Activated T-helper 17 cell treated with anti-CD3 and anti-CD28 coated beads, Interleukin-2, amount 50 U/mL, for 72 hours (primary cell): ENCODE results near the gene SLC2A3. TPM values are rescaled to one million over a fixed set of nuclear protein-coding genes. Genes with fewer than 3 reads are reported as not detected.
"Not testable (repeated sequence)": the region's sequence is repeated elsewhere in the genome, so short reads cannot be mapped to it uniquely, and the experiment has no call there.

ENCODE experiments used
- ATAC-seq: fragments of 150-1000 bp; cut with Tn5 transposase; replicated peaks from 2 replicates; pipeline ENCODE4 v1.10.0; 2021; ENCODE audit warnings: mild to moderate bottlenecking, moderate library complexity
- H3K27ac Mint-ChIP-seq: one replicate; pipeline ENCODE4 v1.8.0; 2022; ENCODE audit warnings: mixed read lengths
- H3K27me3 Mint-ChIP-seq: one replicate; pipeline ENCODE4 v1.8.0; 2022; ENCODE audit warnings: mixed read lengths
- H3K36me3 Mint-ChIP-seq: one replicate; pipeline ENCODE4 v1.8.0; 2022; ENCODE audit warnings: low read depth, mild to moderate bottlenecking, mixed read lengths
- H3K4me1 Mint-ChIP-seq: one replicate; pipeline ENCODE4 v1.8.0; 2022; ENCODE audit warnings: mixed read lengths
- H3K4me3 Mint-ChIP-seq: one replicate; pipeline ENCODE4 v1.8.0; 2022; ENCODE audit warnings: mild to moderate bottlenecking, mixed read lengths
- H3K9me3 Mint-ChIP-seq: one replicate; pipeline ENCODE4 v1.8.0; 2022; ENCODE audit warnings: mixed read lengths
- total RNA-seq, 2 donors: library from RNA; stranded (reverse); gene quantifications; one replicate each; pipeline ENCODE4 v1.2.3, GENCODE V29; 2022

Gene SLC2A3
- total RNA-seq, 2 donors from 2014 or later: 296 to 1,246 TPM

DNA sequence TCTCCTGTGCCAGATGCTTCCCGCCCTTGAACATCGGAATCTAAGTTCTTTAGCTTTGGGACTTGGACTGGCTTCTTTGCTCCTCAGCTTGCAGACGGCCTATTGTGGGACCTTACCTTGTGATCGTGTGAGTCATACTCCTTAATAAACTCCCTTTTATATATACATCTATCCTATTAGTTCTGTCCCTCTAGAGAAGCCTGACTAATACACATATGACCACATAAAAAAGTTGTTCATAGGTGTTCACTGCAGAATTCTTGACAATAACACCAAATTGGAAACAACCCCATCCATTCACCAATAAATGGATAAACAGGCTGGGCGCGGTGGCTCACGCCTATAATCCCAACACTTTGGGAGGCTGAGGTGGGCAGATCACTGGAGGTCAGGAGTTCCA, 25.9 kb downstream of the SLC2A3 start:
- not testable (repeated sequence) for ATAC-seq, H3K9me3 Mint-ChIP-seq, H3K4me3 Mint-ChIP-seq, H3K36me3 Mint-ChIP-seq, H3K27me3 Mint-ChIP-seq, H3K27ac Mint-ChIP-seq, H3K4me1 Mint-ChIP-seq

DNA sequence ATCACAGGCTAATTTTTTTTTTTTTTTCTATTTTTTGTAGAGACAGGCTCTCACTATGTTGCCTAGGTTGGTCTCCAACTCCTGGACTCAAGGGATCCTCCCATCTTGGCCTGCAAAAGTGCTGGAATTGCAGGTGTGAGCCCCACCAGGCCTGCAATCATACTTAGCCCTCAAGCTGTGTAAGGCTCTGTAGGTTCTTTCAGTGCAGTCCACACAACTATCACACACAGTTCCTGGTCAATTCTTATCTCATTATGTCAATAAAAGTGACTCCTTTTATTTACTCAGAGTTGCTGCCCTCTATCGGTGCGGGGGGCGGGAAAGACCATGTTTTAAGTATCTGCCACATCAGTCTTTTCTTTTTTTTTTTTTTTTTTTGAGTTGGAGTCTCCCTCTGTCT, 29.0 kb downstream of the SLC2A3 start:
- H3K4me1 Mint-ChIP-seq: no peaks in the 10 kb centered on the region
- H3K27ac Mint-ChIP-seq: no peak overlapping the region
- no peak overlapping the region for H3K4me3 Mint-ChIP-seq
- no peaks in the 10 kb centered on the region for H3K36me3 Mint-ChIP-seq
- H3K9me3 Mint-ChIP-seq: no peaks in the 10 kb centered on the region
- peak; percentile 2 for ATAC-seq
- H3K27me3 Mint-ChIP-seq: no peaks in the 10 kb centered on the region

DNA sequence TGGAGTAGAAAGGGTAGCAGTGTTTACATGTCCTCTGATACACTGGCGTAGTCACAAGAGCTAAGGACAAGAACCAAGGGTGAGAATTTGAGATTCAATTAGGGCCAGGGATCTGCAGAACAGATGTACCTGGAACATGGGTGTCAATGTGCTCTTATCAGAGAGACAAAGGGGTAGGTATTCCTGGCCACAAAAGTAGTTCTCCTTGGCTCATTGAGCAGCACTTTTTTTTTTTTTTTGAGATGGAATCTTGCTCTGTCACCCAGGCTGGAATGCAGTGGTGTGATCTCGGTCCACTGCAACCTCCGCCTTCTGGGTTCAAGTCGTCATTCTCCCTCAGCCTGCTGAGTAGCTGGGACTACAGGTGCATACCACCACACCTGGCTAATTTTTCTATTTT, 29.7 kb downstream of the SLC2A3 start:
- not testable (repeated sequence) for H3K27ac Mint-ChIP-seq, H3K9me3 Mint-ChIP-seq, H3K4me1 Mint-ChIP-seq, ATAC-seq, H3K27me3 Mint-ChIP-seq, H3K36me3 Mint-ChIP-seq, H3K4me3 Mint-ChIP-seq

DNA sequence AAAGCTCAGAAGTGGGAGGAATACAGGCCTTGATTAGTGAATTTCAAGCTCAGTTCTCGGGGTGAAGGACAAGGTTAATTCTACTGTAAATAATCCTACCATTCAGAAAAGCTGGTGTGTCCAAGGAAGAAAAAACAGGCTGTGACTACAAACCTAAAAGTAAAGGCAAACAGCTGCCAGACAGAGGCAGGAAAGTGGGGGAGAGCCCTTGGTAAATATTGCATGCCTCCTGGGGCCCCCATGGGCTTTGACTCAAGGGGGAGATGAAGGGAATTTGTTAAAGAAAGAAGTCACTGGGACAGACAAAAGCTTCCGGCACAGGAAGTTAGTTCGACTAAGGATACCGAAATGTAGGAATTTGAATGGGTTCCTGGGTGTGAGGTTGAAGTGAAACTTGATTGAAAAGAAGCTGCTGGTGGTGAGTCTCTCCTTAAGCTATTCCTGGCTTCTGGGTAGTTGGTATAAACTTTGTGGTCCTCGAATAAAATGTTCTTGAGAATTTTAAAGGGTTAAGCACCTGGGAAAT, 30.3 kb downstream of the SLC2A3 start:
- H3K27ac Mint-ChIP-seq: peak overlapping the region; percentile 7
- not testable (repeated sequence) for H3K9me3 Mint-ChIP-seq, H3K27me3 Mint-ChIP-seq, H3K36me3 Mint-ChIP-seq, H3K4me1 Mint-ChIP-seq, ATAC-seq, H3K4me3 Mint-ChIP-seq

DNA sequence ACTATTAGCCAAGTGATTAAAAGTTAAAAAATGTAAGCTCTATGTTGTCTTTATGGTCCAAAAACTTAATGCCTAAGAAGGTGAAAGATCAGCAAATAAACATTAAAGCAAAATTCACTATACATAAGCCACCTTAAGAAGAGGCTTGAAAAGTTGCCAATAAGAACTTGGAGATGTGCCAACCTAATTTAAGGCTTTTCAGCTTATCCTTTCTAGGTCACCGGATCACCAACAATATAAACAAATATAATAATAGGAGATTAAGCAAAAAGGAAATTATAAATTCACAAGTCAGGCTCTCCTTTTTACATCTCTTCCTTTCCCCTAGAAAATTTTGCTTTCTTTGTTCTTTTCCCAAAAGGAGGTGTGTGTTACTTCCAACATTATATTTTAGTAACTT, 30.9 kb downstream of the SLC2A3 start:
- Mint-ChIP-seq H3K4me1 (no peaks in the 10 kb centered on the region), H3K9me3 (no peaks in the 10 kb centered on the region), H3K4me3 (no peak overlapping the region), H3K36me3 (no peaks in the 10 kb centered on the region), H3K27me3 (no peaks in the 10 kb centered on the region), H3K27ac (peak overlapping the region; percentile 7)
- no peak for ATAC-seq

DNA sequence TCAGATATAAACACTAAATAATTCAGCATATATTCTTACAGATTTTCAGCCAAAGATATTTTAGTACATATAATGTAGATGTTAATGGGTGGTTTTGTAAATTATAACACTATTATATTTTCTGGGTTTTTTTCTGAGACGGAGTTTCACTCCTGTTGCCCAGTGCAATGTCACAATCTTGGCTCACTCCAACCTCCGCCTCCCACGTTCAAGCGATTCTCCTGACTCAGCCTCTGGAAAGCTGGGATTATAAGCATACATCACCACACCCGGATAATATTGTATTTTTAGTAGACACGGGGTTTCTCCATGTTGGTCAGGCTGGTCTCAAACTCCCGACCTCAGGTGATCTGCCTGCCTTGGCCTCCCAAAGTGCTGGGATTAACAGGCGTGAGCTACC, 33.6 kb downstream of the SLC2A3 start:
- not testable (repeated sequence) for ATAC-seq, H3K27ac Mint-ChIP-seq, H3K4me3 Mint-ChIP-seq, H3K9me3 Mint-ChIP-seq, H3K4me1 Mint-ChIP-seq, H3K27me3 Mint-ChIP-seq, H3K36me3 Mint-ChIP-seq

DNA sequence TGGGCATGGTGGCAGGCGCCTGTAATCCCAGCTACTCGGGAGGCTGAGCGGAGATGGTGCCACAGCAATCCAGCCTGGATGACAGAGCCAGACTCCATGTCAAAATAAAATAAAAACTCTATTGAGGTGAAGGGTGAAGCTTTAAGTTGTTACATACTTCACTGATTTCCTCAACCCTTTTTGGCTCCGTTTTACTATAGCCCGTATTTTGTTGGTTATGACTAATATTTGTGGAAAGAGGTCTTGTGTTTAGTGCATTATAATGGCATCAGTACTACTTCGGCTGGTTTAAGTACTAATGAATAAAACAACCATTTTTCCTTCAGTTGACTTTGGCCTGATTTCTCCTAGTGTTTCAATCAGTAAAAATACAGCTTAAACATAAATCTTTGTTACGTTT, 36.2 kb downstream of the SLC2A3 start:
- H3K4me1 Mint-ChIP-seq: no peaks in the 10 kb centered on the region

DNA sequence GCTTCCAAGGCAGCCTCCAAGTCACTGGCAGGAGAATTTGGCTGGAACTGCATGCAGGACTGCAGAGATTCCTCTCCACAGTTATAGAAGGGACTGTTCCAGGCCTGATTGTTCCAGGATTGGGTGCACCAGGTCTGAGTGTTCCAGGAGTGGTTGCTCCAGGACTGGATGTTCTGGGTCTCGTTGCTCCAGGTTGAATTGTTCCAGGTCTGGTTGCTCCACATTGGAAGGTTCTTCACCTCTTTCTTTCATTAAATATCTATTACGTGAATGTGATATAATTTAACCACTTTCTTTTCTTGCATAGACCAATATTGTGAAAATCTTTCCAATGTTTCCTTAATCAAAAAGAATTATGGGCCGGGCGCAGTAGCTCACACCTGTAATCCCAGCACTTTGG, 39.3 kb downstream of the SLC2A3 start:
- not testable (repeated sequence) for ATAC-seq, H3K4me3 Mint-ChIP-seq, H3K36me3 Mint-ChIP-seq, H3K4me1 Mint-ChIP-seq, H3K27ac Mint-ChIP-seq, H3K27me3 Mint-ChIP-seq, H3K9me3 Mint-ChIP-seq

More for the DNA sequence above, 36.2 kb downstream of the SLC2A3 start:
- ATAC-seq: no peak
- Mint-ChIP-seq H3K9me3 (no peaks in the 10 kb centered on the region), H3K4me3 (no peak overlapping the region), H3K27ac (no peak overlapping the region), H3K27me3 (no peaks in the 10 kb centered on the region), H3K36me3 (no peaks in the 10 kb centered on the region)

DNA sequence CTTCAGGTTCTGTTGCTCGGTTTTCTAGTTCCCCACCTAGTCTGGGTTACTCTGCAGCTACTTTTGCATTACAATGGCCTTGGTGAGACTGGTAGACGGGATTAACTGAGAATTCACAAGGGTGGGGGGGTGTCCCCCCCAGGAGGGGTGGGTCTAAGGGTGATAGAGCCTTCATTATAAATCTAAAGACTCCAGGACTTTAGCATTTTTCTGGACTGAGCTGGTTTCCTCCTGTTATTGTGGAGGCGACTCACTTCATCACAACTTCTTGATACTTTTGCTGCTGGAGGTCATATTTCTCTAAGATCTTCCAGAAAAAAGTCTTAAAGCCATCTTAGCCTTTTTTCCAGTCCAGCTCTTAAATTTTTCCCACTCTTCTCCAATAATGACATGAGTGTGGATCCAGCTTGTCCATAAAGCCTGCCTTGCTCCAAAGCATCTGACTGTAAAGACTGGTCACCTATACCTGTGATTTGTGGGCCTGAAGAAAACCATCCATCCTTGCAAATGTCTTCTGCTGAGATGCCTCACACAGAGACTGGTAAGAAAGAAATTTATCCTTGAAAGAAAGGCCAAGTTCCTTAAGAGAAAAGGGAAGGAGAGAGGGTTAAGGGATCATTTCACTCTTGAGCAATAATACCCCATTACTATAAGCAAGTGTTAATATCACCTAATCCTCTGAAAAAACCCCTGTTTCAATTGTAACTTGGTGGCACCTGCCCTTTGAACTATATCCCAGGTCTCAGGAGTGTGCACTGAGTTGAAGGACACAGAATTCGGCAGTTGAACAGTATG, 43.6 kb downstream of the SLC2A3 start:
- no peaks in the 10 kb centered on the region for H3K4me1 Mint-ChIP-seq
- H3K27ac Mint-ChIP-seq: no peak overlapping the region
- no peak for ATAC-seq
- no peaks in the 10 kb centered on the region for H3K36me3 Mint-ChIP-seq
- no peak overlapping the region for H3K4me3 Mint-ChIP-seq
- peaks cover 3% of the 10 kb centered on the region for H3K27me3 Mint-ChIP-seq
- H3K9me3 Mint-ChIP-seq: no peaks in the 10 kb centered on the region

DNA sequence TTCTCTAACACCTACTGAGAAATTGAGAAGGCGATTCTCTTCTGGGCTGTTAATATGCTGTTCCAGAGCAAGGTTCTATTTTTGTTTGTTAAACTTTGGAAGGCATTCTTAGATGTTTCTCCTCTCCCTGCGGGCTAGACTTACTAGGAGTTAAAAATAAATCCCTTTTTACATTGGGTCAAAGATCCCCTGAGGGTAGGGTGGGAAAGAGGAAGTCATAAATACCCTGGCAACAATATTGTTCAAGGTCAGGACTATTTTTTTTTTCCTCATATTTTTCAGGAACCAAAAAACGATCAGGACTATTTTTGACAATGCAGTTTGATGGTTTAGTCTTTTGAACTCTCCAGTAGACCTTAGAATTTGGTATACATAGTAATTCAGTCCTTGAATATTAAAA, 51.3 kb downstream of the SLC2A3 start:
- H3K36me3 Mint-ChIP-seq: no peaks in the 10 kb centered on the region
- no peak overlapping the region for H3K4me3 Mint-ChIP-seq
- no peak for ATAC-seq
- no peak overlapping the region for H3K27ac Mint-ChIP-seq
- H3K9me3 Mint-ChIP-seq: no peaks in the 10 kb centered on the region
- no peaks in the 10 kb centered on the region for H3K4me1 Mint-ChIP-seq
- peaks cover 3% of the 10 kb centered on the region for H3K27me3 Mint-ChIP-seq

DNA sequence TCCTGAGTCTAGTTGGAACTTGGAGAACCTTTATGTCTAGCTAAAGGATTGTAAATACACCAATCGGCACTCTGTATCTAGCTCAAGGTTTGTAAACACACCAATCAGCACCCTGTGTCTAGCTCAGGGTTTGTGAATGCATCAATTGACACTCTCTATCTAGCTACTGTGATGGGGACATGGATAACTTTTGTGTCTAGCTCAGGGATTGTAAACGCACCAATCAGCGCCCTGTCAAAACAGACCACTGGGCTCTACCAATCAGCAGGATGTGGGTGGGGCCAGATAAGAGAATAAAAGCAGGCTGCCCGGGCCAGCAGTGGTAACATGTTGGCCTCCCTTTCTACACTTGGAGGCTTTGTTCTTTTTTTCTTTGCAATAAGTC, 54.3 kb downstream of the SLC2A3 start:
- H3K36me3 Mint-ChIP-seq, H3K9me3 Mint-ChIP-seq, H3K27ac Mint-ChIP-seq, H3K27me3 Mint-ChIP-seq, H3K4me3 Mint-ChIP-seq, ATAC-seq, H3K4me1 Mint-ChIP-seq: not testable (repeated sequence)

DNA sequence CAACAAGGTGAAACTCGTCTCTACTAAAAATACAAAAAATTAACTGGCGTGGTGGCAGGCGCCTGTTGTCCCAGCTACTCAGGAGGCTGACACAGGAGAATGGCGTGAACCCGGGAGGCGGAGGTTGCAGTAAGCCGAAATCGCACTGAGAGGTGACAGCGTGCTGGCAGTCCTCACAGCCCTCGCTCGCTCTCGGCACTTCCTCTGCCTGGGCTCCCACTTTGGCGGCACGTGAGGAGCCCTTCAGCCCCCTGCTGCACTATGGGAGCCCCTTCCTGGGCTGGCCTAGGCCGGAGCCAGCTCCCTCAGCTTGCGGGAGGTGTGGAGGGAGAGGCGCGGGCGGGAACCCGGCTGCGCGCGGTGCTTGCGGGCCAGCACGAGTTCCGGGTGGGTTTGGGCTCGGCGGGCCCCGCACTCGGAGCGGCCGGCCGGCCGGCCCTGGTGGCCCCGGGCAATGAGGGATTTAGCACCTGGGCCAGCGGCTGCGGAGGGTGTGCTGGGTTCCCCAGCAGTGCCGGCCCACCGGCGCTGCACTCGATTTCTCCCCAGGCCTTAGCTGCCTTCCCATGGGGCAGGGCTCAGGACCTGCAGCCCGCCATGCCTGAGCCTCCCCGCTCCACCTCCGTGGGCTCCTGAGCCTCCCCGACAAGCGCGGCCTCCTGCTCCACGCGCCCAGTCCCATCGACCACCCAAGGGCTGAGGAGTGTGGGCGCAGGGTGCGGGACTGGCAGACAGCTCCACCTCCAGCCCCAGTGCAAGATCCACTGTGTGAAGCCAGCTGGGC, 54.8 kb downstream of the SLC2A3 start:
- ATAC-seq, H3K9me3 Mint-ChIP-seq, H3K36me3 Mint-ChIP-seq, H3K4me1 Mint-ChIP-seq, H3K27me3 Mint-ChIP-seq, H3K4me3 Mint-ChIP-seq, H3K27ac Mint-ChIP-seq: not testable (repeated sequence)

DNA sequence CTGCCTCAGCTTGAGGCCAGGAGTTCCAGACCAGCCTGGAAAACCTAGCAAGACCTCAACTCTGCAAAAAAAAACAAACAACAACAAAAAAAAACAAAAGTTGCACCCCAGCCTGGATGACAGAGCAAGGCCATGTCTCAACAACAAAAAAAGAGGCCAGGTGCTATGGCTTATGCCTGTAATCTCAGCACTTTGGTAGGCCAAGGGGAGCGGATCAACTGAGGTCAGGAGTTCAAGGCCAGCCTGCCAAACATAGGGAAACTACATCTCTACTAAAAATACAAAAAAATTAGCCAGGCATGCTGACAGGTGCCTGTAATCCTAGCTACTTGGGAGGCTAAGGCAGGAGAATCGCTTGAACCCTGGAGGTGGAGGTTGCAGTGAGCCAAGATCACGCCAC, 56.7 kb downstream of the SLC2A3 start:
- no peaks in the 10 kb centered on the region for H3K27me3 Mint-ChIP-seq
- no peak for ATAC-seq
- no peaks in the 10 kb centered on the region for H3K36me3 Mint-ChIP-seq
- no peak overlapping the region for H3K4me3 Mint-ChIP-seq
- no peak overlapping the region for H3K27ac Mint-ChIP-seq
- H3K4me1 Mint-ChIP-seq: no peaks in the 10 kb centered on the region
- H3K9me3 Mint-ChIP-seq: no peaks in the 10 kb centered on the region

DNA sequence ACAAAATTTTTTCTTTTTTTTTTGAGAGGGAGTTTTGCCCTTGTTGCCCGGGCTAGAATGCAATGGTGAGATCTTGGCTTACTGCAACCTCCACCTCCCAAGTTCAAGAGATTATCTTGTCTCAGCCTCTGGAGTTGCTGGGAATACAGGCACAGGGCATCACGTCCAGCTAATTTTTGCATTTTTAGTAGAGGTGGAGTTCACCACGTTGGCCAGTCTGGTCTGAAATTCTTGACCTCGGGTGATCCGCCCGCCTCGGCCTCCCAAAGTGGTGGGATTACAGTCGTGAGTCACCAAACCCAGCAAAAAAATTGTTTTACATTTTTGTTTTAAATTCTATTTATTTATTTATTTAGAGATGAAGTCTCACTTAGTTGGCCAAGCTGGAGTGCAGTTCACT, 58.6 kb downstream of the SLC2A3 start:
- no peak overlapping the region for H3K27ac Mint-ChIP-seq
- no peak overlapping the region for H3K4me3 Mint-ChIP-seq
- peaks cover 8% of the 10 kb centered on the region for H3K27me3 Mint-ChIP-seq
- no peaks in the 10 kb centered on the region for H3K36me3 Mint-ChIP-seq
- no peaks in the 10 kb centered on the region for H3K4me1 Mint-ChIP-seq
- H3K9me3 Mint-ChIP-seq: no peaks in the 10 kb centered on the region
- ATAC-seq: no peak
